Measurements from ENCODE around the gene HEMK1.
A peak's percentile ranks its signal among the peaks of the same experiment; 100 is the strongest.

Gene HEMK1

GRCh38 chr3:50630877-50631276 lies 61.6 kb downstream of the HEMK1 start:
- no peak overlapping the region for H3K4me3 ChIP-seq (ENCODE audit: low read length)
- no peak for DNase-seq (ENCODE audit: low read depth)
- TF ChIP-seq, protein P1, sequence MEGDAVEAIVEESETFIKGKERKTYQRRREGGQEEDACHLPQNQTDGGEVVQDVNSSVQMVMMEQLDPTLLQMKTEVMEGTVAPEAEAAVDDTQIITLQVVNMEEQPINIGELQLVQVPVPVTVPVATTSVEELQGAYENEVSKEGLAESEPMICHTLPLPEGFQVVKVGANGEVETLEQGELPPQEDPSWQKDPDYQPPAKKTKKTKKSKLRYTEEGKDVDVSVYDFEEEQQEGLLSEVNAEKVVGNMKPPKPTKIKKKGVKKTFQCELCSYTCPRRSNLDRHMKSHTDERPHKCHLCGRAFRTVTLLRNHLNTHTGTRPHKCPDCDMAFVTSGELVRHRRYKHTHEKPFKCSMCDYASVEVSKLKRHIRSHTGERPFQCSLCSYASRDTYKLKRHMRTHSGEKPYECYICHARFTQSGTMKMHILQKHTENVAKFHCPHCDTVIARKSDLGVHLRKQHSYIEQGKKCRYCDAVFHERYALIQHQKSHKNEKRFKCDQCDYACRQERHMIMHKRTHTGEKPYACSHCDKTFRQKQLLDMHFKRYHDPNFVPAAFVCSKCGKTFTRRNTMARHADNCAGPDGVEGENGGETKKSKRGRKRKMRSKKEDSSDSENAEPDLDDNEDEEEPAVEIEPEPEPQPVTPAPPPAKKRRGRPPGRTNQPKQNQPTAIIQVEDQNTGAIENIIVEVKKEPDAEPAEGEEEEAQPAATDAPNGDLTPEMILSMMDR (conservative IDR thresholded peaks at IDR 0.05; ENCODE audit: low read length): no peak

- TF ChIP-seq, protein P1 (conservative IDR thresholded peaks at IDR 0.05; ENCODE audit: low read length): no peak
- H3K4me3 ChIP-seq (ENCODE audit: low read length): no peak overlapping the region
- DNase-seq (ENCODE audit: low read depth): no peak
Observed at GRCh38 chr3:50632450-50632849, 63.1 kb downstream of the HEMK1 start.

DNA sequence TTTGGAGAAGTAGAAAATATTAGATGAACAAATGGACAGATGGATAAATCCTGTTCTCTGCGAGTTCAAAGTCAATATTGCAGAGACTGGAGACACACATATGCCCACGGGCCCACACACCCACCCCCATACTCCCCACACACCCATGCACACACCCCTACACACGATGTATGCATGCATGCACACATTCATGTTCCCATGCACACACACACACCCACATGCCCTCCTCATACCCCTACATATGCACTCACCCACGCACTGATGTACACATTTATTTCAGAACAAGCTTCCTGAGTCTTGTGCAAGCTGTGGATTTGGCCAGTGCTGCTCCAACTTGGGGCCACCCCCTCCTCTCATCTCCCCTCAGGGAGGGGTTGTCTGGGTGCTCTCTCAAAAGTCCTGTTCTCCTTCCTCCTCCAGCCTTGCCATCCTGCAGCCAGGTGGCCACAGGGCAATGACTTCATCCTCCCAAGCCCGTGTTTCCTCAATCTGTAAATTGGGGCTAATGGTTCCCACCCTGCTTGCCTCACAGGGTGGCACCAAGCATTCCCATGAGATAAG lies 64.0 kb downstream of the HEMK1 start:
- TF ChIP-seq, protein P1 (conservative IDR thresholded peaks at IDR 0.05; ENCODE audit: low read length): no peak
- no peak for DNase-seq (ENCODE audit: low read depth)

GRCh38 chr3:50635066-50635465 lies 65.7 kb downstream of the HEMK1 start:
- TF ChIP-seq, protein P1 (conservative IDR thresholded peaks at IDR 0.05; ENCODE audit: low read length): no peak
- H3K4me3 ChIP-seq (ENCODE audit: low read length): no peak overlapping the region
- DNase-seq (ENCODE audit: low read depth): no peak

More for the DNA sequence above, 64.0 kb downstream of the HEMK1 start:
- H3K4me3 ChIP-seq (ENCODE audit: low read length): no peak overlapping the region

DNA sequence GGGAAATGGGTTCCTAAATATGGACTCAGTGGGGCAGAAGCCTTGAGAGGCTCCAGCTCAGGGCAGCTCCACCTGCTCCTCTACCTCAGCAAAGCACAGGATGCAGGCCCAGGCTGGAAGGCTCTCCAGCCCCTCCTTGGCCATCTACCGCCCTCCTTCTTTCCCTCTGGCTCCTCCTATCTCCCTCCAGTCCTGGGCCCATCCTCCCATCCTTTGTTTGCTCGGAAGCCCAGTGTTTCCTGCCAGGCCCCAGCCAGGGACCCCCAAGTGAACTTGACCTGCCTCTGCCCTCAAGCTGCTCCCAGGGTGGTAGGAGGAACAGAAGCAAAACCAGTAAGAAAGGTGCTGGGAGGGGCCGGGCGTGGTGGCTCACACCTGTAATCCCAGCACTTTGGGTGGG lies 67.7 kb downstream of the HEMK1 start:
- H3K4me3 ChIP-seq (ENCODE audit: low read length): no peak overlapping the region
- DNase-seq (ENCODE audit: low read depth): no peak
- TF ChIP-seq, protein P1 (conservative IDR thresholded peaks at IDR 0.05; ENCODE audit: low read length): no peak

GRCh38 chr3:50637945-50638344 lies 68.6 kb downstream of the HEMK1 start:
- no peak for DNase-seq (ENCODE audit: low read depth)
- H3K4me3 ChIP-seq (ENCODE audit: low read length): no peak overlapping the region
- TF ChIP-seq, protein P1 (conservative IDR thresholded peaks at IDR 0.05; ENCODE audit: low read length): no peak

DNA sequence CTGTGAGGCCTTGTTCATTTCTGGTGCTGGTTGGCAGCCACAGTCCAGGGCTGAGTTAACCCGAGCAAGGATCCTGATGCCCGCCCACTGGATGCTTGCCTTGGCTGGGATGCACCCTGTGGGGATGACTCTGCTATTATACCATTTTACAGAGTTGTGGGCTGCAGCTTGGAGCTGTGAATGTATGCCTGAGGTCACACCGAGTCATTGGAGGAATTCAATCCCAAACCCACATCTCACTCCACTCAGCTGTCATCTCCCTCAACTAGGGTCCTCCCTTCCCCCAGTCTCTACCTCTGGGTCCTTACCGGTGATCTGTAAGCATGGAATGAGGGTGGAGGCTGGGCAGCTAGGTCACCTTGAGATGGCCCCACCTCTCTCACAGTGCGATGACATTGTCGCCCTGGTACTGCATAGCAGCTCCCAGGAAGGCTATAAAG lies 69.8 kb downstream of the HEMK1 start:
- DNase-seq (ENCODE audit: low read depth): peak; percentile 69
- H3K4me3 ChIP-seq (ENCODE audit: low read length): no peak overlapping the region
- TF ChIP-seq, protein P1 (conservative IDR thresholded peaks at IDR 0.05; ENCODE audit: low read length): no peak
